ENCODE results near the gene OTUD1. TPM values are rescaled to one million over a fixed set of nuclear protein-coding genes. Genes with fewer than 3 reads are reported as not detected.

OTUD1 gene
- total RNA-seq, 1 experiment from 2014 or later: 23.9 TPM

- intact Hi-C loops (cut with micrococcal nuclease; ENCODE audit: unreplicated experiment): no loop called here
- TF ChIP-seq, protein P1, sequence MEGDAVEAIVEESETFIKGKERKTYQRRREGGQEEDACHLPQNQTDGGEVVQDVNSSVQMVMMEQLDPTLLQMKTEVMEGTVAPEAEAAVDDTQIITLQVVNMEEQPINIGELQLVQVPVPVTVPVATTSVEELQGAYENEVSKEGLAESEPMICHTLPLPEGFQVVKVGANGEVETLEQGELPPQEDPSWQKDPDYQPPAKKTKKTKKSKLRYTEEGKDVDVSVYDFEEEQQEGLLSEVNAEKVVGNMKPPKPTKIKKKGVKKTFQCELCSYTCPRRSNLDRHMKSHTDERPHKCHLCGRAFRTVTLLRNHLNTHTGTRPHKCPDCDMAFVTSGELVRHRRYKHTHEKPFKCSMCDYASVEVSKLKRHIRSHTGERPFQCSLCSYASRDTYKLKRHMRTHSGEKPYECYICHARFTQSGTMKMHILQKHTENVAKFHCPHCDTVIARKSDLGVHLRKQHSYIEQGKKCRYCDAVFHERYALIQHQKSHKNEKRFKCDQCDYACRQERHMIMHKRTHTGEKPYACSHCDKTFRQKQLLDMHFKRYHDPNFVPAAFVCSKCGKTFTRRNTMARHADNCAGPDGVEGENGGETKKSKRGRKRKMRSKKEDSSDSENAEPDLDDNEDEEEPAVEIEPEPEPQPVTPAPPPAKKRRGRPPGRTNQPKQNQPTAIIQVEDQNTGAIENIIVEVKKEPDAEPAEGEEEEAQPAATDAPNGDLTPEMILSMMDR (conservative IDR thresholded peaks at IDR 0.05; ENCODE audit: low read depth, low read length): no peak
- no peak for TF ChIP-seq EZH2 (IDR thresholded peaks at IDR 0.05; ENCODE audit: borderline replicate concordance, low read depth, low read length, poor library complexity, severe bottlenecking)
- no peaks in the 10 kb centered on the region for H3K27me3 ChIP-seq (replicated peaks; ENCODE audit: insufficient read depth, low read depth, low read length, poor library complexity)
- no peaks in the 10 kb centered on the region for H3K4me1 ChIP-seq (ENCODE audit: insufficient read depth, low read length, poor library complexity, severe bottlenecking)
- no peaks in the 10 kb centered on the region for H3K36me3 ChIP-seq (ENCODE audit: insufficient read depth, low read length, poor library complexity, severe bottlenecking)
- no peak overlapping the region for H3K4me3 ChIP-seq (ENCODE audit: low read depth, low read length, poor library complexity, severe bottlenecking)
- ChIA-PET POLR2A (ENCODE audit: low non-redundant PET) (no interaction called here), CTCF (no interaction called here)
- no TSS peak for BruUV-seq (replicated peaks)
- no peak overlapping the region for H3K27ac ChIP-seq (ENCODE audit: low read depth, low read length, poor library complexity, severe bottlenecking)
- no peaks in the 10 kb centered on the region for H3K9me3 ChIP-seq (ENCODE audit: low read depth, low read length, poor library complexity, severe bottlenecking)
- no peak for DNase-seq (ENCODE audit: low spot score)
Measured at GRCh38 chr10:23421397-23421796, 17.5 kb upstream of the OTUD1 start.

GRCh38 chr10:23422003-23422411 is 16.9 kb upstream of the OTUD1 start:
- H3K36me3 ChIP-seq (ENCODE audit: insufficient read depth, low read length, poor library complexity, severe bottlenecking): no peaks in the 10 kb centered on the region
- no peak overlapping the region for H3K27ac ChIP-seq (ENCODE audit: low read depth, low read length, poor library complexity, severe bottlenecking)
- no peak overlapping the region for H3K4me3 ChIP-seq (ENCODE audit: low read depth, low read length, poor library complexity, severe bottlenecking)
- no TSS peak for BruUV-seq (replicated peaks)
- no peaks in the 10 kb centered on the region for H3K4me1 ChIP-seq (ENCODE audit: insufficient read depth, low read length, poor library complexity, severe bottlenecking)
- TF ChIP-seq, protein P1 (conservative IDR thresholded peaks at IDR 0.05; ENCODE audit: low read depth, low read length): no peak
- no peak for TF ChIP-seq EZH2 (IDR thresholded peaks at IDR 0.05; ENCODE audit: borderline replicate concordance, low read depth, low read length, poor library complexity, severe bottlenecking)
- intact Hi-C loops (cut with micrococcal nuclease; ENCODE audit: unreplicated experiment): no loop called here
- ChIA-PET POLR2A (ENCODE audit: low non-redundant PET) (no interaction called here), CTCF (no interaction called here)
- no peaks in the 10 kb centered on the region for H3K9me3 ChIP-seq (ENCODE audit: low read depth, low read length, poor library complexity, severe bottlenecking)
- H3K27me3 ChIP-seq (replicated peaks; ENCODE audit: insufficient read depth, low read depth, low read length, poor library complexity): no peaks in the 10 kb centered on the region
- no peak for DNase-seq (ENCODE audit: low spot score)

DNA sequence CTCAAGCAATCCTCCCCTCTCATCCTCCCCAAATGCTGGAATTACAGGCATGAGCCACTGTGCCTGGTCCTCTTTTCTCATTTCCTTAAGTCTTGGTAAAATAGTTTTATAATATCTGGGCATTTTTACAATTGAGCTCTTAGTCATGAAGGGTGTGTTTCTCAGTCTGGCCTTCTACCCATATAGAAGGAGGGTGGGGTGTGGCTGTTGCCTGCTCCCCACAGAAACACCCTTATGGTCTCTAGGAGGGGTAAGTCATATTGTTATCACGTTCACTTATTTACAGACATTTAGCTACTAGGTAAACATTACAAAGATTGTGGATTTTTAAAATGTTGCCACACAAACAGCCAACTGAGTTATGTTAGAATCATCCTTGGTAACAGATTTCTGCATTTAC is 6.7 kb upstream of the OTUD1 start:
- no peak for TF ChIP-seq EZH2 (IDR thresholded peaks at IDR 0.05; ENCODE audit: borderline replicate concordance, low read depth, low read length, poor library complexity, severe bottlenecking)
- TF ChIP-seq, protein P1 (conservative IDR thresholded peaks at IDR 0.05; ENCODE audit: low read depth, low read length): no peak
- H3K27ac ChIP-seq (ENCODE audit: low read depth, low read length, poor library complexity, severe bottlenecking): no peak overlapping the region
- H3K9me3 ChIP-seq (ENCODE audit: low read depth, low read length, poor library complexity, severe bottlenecking): no peaks in the 10 kb centered on the region
- ChIA-PET CTCF (no interaction called here), POLR2A (ENCODE audit: low non-redundant PET) (no interaction called here)
- no TSS peak for BruUV-seq (replicated peaks)
- H3K27me3 ChIP-seq (replicated peaks; ENCODE audit: insufficient read depth, low read depth, low read length, poor library complexity): no peaks in the 10 kb centered on the region
- no peaks in the 10 kb centered on the region for H3K4me1 ChIP-seq (ENCODE audit: insufficient read depth, low read length, poor library complexity, severe bottlenecking)
- intact Hi-C loops (cut with micrococcal nuclease; ENCODE audit: unreplicated experiment): no loop called here
- DNase-seq (ENCODE audit: low spot score): no peak
- no peak overlapping the region for H3K4me3 ChIP-seq (ENCODE audit: low read depth, low read length, poor library complexity, severe bottlenecking)
- H3K36me3 ChIP-seq (ENCODE audit: insufficient read depth, low read length, poor library complexity, severe bottlenecking): no peaks in the 10 kb centered on the region

Data from A673 (cell line).